Epithelial cell of prostate (primary cell): Measurements from ENCODE around the gene TREML1.
"Not testable (repeated sequence)": the region's sequence is repeated elsewhere in the genome, so short reads cannot be mapped to it uniquely, and the experiment has no call there.

ENCODE experiments used
- DNase-seq: peaks from one replicate; pipeline ENCODE4 v3.0.0-alpha.2; 2011; ENCODE audit warnings: low read depth, low spot score
- H3K27ac ChIP-seq: fragments of 450-650 bp; 2 replicates; pipeline ENCODE4 v1.5.1; 2017; ENCODE audit warnings: mild to moderate bottlenecking

Gene TREML1

DNA sequence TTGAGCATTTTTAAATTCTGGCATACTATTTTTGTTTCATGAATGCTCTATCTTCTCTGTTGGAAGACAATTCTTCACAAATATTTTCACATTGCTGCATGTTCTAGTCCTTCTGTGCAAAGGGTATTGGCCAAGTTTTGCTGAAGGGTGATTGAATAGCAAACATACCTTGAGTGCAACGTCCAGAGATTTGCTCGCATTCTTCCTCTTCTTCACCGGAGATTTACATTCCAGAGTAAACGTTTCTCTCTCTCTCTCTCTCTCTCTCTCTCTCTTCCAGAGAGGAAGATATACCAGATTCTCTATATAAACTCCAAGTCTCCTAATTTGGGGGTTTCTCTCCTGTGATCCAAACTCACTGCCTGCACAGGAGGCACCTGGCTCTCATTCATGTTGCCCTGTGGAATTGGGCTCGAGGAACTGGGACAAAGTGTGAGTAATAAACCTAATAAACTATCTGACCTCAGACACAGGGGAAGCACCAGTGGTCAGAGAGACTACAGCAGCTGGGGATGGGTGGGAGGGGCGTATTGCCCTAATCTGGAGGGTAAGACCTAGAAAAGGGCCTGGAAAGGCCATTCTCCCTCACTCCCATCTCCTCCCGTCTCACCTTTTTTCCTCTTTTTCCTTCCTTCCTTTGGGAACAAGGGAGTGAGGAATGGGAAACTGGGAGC, 1.1 kb upstream of the TREML1 start:
- DNase-seq, result no peak
- H3K27ac ChIP-seq, result no peak overlapping the region

DNA sequence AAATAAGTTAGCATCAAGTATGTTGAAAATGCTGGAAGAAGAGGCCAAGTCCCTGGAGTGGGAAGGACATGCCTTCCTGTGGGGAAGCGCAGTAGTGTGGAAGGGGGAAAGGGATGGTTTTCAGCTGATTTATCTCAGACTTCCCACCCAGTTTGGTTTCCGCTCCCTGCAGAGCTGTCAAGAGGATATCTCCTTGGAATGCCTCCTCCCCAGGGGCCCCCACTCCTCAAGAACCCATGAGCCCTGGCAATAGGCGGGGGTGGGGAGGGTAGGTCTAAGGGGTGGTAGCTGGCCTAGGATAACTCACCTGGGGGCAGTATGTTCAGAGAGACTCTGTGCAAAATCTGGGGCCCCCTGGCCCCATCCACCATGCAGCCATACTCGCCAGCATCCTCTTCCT, 696 bp downstream of the TREML1 start:
- no peak for DNase-seq
- no peak overlapping the region for H3K27ac ChIP-seq

DNA sequence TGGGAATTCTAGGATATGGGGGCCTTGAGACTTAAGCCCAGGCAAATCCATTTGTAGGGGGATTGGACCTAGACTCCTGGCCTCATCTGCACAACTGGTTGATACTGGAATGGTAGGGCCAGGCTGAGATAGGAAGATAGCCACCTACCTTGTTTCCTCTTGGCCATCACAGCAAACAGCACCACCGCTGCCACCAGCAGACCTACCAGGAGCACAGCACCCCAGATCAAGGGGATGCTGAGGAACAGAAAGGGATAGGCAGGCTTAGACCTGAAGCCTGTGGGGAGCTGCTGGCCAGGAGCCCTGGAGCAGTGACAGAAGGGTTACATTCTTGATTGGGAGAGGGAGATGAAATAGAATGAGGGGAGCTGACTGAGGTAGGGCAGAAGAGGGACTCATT, 3.5 kb downstream of the TREML1 start:
- H3K27ac ChIP-seq, result no peak overlapping the region
- no peak for DNase-seq

DNA sequence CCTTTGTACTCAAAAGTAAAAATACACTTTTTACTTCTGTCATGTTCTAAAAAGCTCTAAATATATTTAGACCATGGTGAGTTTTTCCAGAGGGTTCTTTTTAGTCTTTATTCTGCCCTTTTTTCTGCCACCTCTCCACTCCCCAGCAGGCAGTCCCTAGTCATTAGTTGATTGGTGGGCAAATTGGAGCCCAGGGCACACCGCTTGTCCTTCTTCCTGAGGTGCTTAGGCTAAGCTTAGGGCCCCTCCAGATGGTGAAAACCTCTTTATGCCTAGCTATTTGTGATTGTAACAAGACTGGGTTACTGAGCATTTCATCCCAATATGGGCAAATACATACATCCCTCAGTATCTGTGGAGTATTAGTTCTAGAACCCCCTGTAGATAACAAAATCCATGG, 6.2 kb downstream of the TREML1 start:
- no peak overlapping the region for H3K27ac ChIP-seq
- DNase-seq, result no peak

DNA sequence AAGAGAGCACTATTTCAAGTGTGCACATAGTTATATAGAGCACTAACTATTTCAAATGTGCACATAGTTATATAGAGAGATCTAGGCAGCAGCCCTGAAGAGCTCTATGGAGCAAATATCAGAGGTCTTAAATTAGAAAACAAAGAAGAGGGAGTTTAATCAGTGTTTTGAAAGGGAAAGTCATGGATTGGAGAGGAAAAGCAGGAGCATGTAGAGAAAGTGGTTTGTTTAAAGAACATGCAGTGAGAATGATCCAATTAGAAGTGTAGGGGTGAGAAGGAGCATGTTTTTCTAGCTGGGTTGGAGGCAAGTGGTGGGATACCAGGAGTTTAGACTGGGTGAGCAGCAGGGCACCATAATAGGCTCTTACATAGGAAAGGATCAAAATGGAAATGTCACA, 17.2 kb downstream of the TREML1 start:
- H3K27ac ChIP-seq, result no peak overlapping the region
- no peak for DNase-seq

DNA sequence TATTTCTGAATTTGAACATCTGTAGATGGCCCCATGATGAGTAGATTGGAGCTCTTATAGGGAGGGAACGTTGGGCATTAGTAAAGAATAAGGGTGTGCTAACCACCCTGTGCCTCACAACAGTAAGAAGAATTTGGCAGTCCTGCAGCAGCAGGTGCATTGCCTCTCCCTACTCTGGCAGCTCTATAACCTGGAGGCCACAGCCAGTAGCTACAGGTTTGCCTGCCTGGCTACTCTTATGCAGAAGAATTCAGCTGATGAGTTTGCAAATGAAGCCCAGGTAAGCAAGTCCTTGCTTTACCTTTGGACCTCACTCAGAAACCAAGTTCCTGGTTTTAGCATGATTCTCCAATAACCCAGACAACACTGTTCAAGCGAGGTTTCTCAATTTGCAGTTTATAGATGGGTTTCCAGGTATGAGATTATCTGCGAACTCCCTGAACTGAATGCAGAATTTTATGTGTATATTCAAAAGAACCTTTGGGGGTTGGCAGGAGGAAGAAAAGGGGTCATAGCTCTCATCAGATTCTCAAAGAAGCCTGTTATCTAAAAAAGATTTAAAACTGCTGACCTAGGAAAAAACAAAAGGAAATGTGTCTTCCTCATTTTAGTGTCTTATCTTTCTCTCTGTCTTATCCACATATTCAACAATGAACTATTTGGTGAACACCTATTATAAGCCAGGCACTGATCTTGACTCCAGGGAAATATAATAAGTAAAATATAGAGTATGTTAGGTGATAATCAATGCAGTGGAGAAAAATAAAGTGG, 18.9 kb downstream of the TREML1 start:
- H3K27ac ChIP-seq, result no peak overlapping the region
- no peak for DNase-seq

DNA sequence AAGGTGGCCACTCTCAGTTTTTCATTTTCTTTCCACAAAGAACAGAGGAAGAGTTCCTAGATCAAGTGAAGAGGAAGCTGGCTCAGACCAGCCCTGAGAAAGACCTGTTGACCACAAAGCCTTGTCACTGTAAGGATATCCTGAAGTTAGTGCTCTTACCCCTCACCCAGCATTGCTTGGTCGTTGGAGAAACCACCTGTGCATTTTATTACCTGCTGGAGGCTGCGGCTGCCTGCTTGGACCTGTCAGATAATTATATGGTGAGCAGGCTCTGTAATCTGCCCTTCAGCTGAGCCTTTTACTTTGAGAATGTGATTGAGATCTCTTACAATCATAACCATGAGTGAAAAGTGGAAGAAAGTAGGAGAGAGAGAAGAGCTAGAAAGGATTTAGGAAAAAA, 21.9 kb downstream of the TREML1 start:
- no peak for DNase-seq
- H3K27ac ChIP-seq, result no peak overlapping the region

DNA sequence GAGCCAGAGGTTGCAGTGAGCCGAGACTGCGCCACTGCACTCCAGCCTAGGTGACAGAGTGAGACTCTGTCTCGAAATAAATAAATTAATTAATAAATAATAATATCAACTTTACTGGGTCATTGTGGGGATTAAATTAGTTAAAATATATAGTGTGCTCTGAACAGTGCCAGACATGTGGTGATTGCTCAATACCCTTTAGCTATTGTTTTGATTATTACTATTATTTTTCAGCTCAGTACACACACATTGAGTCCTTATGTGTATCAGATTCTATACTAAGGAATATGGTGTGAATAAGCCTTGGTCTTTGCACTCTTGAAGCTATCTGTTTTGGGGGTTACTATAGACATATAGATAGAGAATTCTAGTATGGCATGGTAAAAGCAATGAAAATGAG, 28.9 kb downstream of the TREML1 start:
- no peak overlapping the region for H3K27ac ChIP-seq
- DNase-seq, result no peak

DNA sequence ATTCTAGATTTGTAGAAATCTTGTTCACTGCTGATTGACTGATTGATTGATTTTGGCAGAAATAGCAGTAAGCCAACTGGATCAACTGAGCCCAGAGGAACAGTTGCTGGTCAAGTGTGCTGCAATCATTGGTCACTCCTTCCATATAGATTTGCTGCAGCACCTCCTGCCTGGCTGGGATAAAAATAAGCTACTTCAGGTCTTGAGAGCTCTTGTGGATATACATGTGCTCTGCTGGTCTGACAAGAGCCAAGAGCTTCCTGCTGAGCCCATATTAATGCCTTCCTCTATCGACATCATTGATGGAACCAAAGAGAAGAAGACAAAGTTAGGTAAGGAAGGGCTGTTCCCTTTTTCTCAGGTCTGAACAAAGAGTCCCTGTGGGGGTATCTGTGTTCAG, 31.2 kb downstream of the TREML1 start:
- no peak for DNase-seq
- no peak overlapping the region for H3K27ac ChIP-seq

DNA sequence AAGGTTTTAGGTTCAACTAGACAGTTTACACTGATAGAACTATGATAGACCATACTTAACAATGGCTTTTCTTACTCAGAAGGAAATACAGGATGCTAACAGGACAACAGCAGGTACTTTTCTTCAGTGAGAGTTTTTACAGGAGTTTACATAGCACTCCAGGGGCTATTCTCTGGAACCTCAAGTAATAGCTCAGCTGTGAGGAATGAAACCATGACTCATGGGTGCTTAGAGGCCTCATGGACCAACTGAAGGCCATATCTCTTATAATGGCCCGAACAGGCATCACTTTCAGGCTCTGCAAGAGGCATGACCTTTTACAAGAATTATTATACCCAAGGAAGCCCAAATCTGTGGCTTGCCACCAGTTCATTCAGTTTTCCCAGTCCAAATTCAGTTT, 31.8 kb downstream of the TREML1 start:
- DNase-seq, result no peak
- no peak overlapping the region for H3K27ac ChIP-seq

DNA sequence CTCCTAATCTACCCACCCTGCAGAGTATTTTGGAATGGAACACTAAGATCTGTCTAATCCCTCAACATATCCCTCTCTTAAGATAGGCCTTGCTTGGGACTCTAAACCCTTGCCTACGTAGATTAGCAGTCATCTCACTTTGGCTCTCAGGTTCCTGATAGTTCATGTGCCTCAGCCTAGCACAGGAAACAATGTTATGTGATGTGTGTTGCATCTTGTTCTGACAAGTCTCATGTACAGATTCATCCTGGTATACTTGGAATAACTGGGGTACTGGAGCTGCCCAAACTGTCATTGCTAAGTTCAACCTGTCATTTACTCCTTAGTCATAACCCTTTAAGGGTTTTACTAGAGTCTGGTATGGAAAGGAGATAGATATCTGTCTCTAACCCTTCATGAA, 34.1 kb downstream of the TREML1 start:
- DNase-seq, result no peak
- H3K27ac ChIP-seq, result peak overlapping the region; percentile 19

DNA sequence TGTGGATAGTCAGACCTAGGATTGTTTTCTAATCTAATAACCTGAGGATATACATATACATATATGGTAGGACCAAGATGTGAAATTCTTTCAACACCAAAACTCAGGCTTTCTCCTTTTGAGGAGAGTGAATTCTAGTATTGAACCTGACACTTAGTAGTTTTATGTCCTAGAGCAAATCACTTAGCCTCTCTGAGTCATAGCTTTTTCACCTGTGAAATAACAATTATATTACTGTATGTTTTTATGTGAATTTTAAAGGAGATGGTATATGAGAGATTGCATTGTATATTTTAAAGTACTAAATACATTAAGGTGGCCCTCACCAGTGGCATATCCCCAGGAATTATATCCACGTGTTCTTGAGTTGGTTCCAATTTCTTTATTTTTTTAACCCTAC, 34.6 kb downstream of the TREML1 start:
- no peak for DNase-seq
- H3K27ac ChIP-seq, result peak overlapping the region; percentile 19

DNA sequence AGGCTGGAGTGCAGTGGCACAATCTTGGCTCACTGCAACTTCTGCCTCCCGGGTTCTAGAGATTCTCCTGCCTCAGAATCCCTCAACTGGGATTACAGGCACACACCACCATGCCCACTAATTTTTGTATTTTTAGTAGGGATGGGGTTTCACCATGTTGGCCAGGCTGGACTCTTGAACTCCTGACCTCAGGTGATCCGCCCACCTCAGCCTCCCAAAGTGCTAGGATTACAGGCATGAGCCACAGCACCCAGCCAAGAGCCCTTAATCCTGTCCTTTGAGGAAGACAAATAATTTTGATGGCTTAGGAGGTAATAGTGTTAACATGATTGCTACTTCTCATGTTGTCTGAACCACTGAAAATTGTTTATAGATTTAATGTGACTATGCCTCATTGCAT, 39.1 kb downstream of the TREML1 start:
- DNase-seq, H3K27ac ChIP-seq: not testable (repeated sequence)

DNA sequence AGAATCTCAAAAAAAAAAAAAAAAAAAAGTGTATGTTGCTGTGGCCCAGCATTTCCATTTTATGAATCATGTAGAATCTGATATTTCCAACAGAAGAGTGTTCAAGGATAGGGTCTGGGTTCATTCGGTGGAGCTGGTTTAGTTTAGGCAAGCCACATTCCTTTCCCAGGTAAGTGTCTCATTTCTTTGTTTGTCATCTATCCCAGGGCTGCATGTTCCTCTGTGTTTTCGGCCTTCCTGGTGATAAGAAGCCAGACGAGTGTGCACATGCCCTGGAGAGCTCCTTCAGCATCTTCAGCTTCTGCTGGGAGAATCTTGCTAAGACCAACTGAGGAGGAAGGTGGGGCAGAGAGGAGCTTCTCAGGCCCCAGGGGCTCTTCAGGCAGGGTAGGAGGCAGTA, 43.1 kb downstream of the TREML1 start:
- peak; percentile 46 for DNase-seq
- H3K27ac ChIP-seq, result peak overlapping the region; percentile 53

DNA sequence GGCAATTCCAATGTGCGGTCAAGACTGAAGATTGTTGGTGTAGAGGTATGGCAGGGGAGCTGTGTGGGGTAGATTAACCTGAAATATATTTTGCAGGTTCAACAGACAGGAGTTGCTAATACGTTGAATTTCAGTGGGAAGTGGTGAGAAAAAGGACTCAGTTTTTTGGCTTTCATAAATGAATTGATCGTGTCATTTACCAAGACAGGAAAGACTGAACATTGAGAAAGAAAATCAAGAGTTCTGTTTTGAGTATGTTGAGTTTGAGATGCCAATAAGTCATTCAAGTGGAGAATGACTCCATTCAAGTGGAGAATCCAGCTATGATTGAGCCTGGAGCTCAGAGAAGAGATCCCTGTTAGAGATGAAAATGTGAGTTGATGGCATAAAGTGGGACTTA, 50.3 kb downstream of the TREML1 start:
- H3K27ac ChIP-seq, result no peak overlapping the region
- DNase-seq, result no peak

DNA sequence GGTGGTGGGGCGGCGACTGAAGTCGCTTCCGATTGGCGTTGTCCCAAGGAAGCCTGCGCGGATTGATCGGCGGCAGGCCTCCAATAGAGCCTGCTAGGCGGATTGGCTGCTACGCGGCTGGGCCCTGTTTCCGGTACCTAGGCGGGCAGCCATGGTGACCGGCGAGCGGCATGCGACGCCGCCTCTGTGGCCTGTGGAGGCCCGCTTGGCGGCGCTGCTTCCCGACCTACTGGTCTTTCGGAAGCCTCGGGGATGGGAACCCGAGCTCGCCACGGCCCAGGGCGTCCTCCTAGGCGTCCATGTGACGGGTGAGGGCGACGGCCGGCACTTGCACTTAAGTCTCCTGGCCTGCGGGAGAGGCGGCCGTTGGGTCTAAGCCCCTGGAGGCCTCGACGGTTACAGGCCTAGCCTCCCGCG, 53.3 kb downstream of the TREML1 start:
- no peak overlapping the region for H3K27ac ChIP-seq
- DNase-seq, result no peak
